Skeletal muscle satellite cell (primary cell): ENCODE data around the gene RBMX. TPM values are rescaled to one million over a fixed set of nuclear protein-coding genes. Genes with fewer than 3 reads are reported as not detected.

Source experiments
- H3K27me3 ChIP-seq: 2 replicates; pipeline ENCODE4 v1.7.0; 2013; ENCODE audit warnings: low read length; ENCODE audit not compliant: control insufficient read depth, insufficient read depth
- H3K36me3 ChIP-seq: 2 replicates; pipeline ENCODE4 v1.7.0; 2013; ENCODE audit warnings: mild to moderate bottlenecking, control low read depth, low read length; ENCODE audit not compliant: insufficient read depth
- H3K4me1 ChIP-seq: 2 replicates; pipeline ENCODE4 v1.7.0; 2013; ENCODE audit warnings: low read length; ENCODE audit not compliant: control insufficient read depth, insufficient read depth
- H3K4me2 ChIP-seq: 2 replicates; pipeline ENCODE4 v1.7.0; 2013; ENCODE audit warnings: mild to moderate bottlenecking, low read length
- H3K4me3 ChIP-seq: 2 replicates; pipeline ENCODE4 v1.7.0; 2013; ENCODE audit warnings: low read length
- H3K9ac ChIP-seq: 2 replicates; pipeline ENCODE4 v1.7.0; 2013; ENCODE audit warnings: mild to moderate bottlenecking, low read depth, low read length, moderate library complexity
- H3K9me3 ChIP-seq: replicated peaks from 2 replicates; pipeline ENCODE4 v1.7.0; 2013; ENCODE audit warnings: mild to moderate bottlenecking, control low read depth, low read length
- small RNA-seq: library from RNA; depleted of rRNA; stranded (forward); fragments of <200 nt; gene quantifications from one replicate; pipeline ENCODE3, GENCODE V24; 2012

Gene RBMX

GRCh38 chrX:136825771-136826170 is 54.8 kb downstream of the RBMX start:
- Histone ChIP-seq H3K4me2 (no peak overlapping the region), H3K4me1 (peaks cover 13% of the 10 kb centered on the region), H3K4me3 (no peak overlapping the region), H3K9me3 (no peaks in the 10 kb centered on the region), H3K27me3 (no peaks in the 10 kb centered on the region), H3K9ac (no peak overlapping the region), H3K36me3 (no peaks in the 10 kb centered on the region)

Small RNA genes lying within 50 kb of the gene (small RNA-seq; reads per million reads assigned to genes)
- not detected for gene SNORD61
